SK-N-SH (cell line): ENCODE results near the gene GULP1. TPM values are rescaled to one million over a fixed set of nuclear protein-coding genes. Genes with fewer than 3 reads are reported as not detected.

Source experiments
- CTCF ChIA-PET: fragments of 300-600, 350-600 bp; formaldehyde crosslinking; extraction: SDS; loops from one replicate; lab custom pipeline; 2021; lab: Yijun Ruan, JAX
- POLR2A ChIA-PET: fragments of 350-600 bp; sonication (Branson Sonifier 250); formaldehyde crosslinking; extraction: SDS; loops from one replicate; lab custom pipeline; 2020; ENCODE audit warnings: antibody characterized with exemption, inconsistent platforms; lab: Yijun Ruan, JAX
- DNase-seq: peaks from one replicate; pipeline ENCODE4 v3.0.0; 2012
- H2AFZ ChIP-seq: fragments of 200-600 bp; sonication (generic); 2 replicates; pipeline ENCODE4 v1.8.1; 2016; ENCODE audit warnings: antibody characterized with exemption, mild to moderate bottlenecking, low read depth
- H3F3A ChIP-seq: fragments of 200-600 bp; sonication (generic); replicated peaks from 2 replicates; pipeline ENCODE3; 2016; ENCODE audit warnings: antibody characterized with exemption, mild to moderate bottlenecking; ENCODE audit not compliant: insufficient read depth
- H3K27ac ChIP-seq, 2 experiments: fragments of 200-500 bp in 1 of 2; fragments of 200-600 bp in 1 of 2; sonication (Bioruptor generic) in 1 of 2; sonication (generic), shearing (Covaris generic) in 1 of 2; 2 replicates each; pipeline versions ENCODE4 v1.5.1 to v1.6.1; 2014 to 2016; ENCODE audit warnings: low read depth in 2 of 2, inconsistent platforms in 1 of 2, low read length in 1 of 2, mild to moderate bottlenecking in 1 of 2, mixed read lengths in 1 of 2
- H3K27me3 ChIP-seq: fragments of 200-600 bp; sonication (generic), shearing (Covaris generic); 2 replicates; pipeline ENCODE4 v1.6.1; 2016; ENCODE audit warnings: mixed run types; ENCODE audit not compliant: insufficient read depth
- H3K36me3 ChIP-seq, 2 experiments: fragments of 200-500 bp in 1 of 2; fragments of 200-600 bp in 1 of 2; sonication (Bioruptor generic) in 1 of 2; sonication (generic) in 1 of 2; replicated peaks in 1 of 2; 2 replicates each; pipeline versions ENCODE3 to v1.5.1; 2014 to 2016; ENCODE audit warnings: low read length in 1 of 2, mild to moderate bottlenecking in 1 of 2; ENCODE audit not compliant: insufficient read depth in 2 of 2, control insufficient read depth in 1 of 2
- H3K4me1 ChIP-seq, 2 experiments: fragments of 200-500 bp in 1 of 2; fragments of 200-600 bp in 1 of 2; sonication (Bioruptor generic) in 1 of 2; sonication (generic), shearing (Covaris generic) in 1 of 2; 2 replicates each; pipeline versions ENCODE4 v1.5.1 to v1.6.1; 2014 to 2016; ENCODE audit warnings: low read depth in 1 of 2, low read length in 1 of 2, mixed run types in 1 of 2; ENCODE audit not compliant: insufficient read depth in 2 of 2, control insufficient read depth in 1 of 2
- H3K4me2 ChIP-seq: fragments of 200-600 bp; sonication (generic), shearing (Covaris generic); 2 replicates; pipeline ENCODE4 v1.6.1; 2017; ENCODE audit warnings: mixed run types
- H3K4me3 ChIP-seq, 2 experiments: fragments of 200-500 bp in 1 of 2; fragments of 200-600 bp in 1 of 2; sonication (Bioruptor generic) in 1 of 2; sonication (generic), shearing (Covaris generic) in 1 of 2; 2 replicates each; pipeline versions ENCODE4 v1.5.1 to v1.8.1; 2014 to 2016; ENCODE audit warnings: low read depth in 2 of 2, inconsistent platforms in 1 of 2, low read length in 1 of 2, mild to moderate bottlenecking in 1 of 2, mixed read lengths in 1 of 2, moderate library complexity in 1 of 2
- H3K79me2 ChIP-seq: fragments of 200-600 bp; sonication (generic); 2 replicates; pipeline ENCODE4 v1.8.1; 2017; ENCODE audit warnings: mild to moderate bottlenecking; ENCODE audit not compliant: insufficient read depth
- H3K9ac ChIP-seq: fragments of 200-600 bp; sonication (generic); 2 replicates; pipeline ENCODE4 v1.6.1; 2017; ENCODE audit warnings: mixed run types
- H3K9me2 ChIP-seq: fragments of 200-600 bp; sonication (generic); 2 replicates; pipeline ENCODE4 v1.6.1; 2017; ENCODE audit warnings: mixed run types
- H3K9me3 ChIP-seq: fragments of 200-600 bp; sonication (generic); 2 replicates; pipeline ENCODE4 v1.6.1; 2017; ENCODE audit warnings: mixed run types, mild to moderate bottlenecking, moderate library complexity
- H4K20me1 ChIP-seq: fragments of 200-600 bp; sonication (generic); 2 replicates; pipeline ENCODE4 v1.6.1; 2017; ENCODE audit warnings: mild to moderate bottlenecking, mixed run types; ENCODE audit not compliant: insufficient read depth
- CHD2 ChIP-seq: fragments of 150-350 bp; IDR thresholded peaks from 2 replicates; pipeline ENCODE4 v1.6.1; 2018; ENCODE audit warnings: low read length; ENCODE audit not compliant: partially characterized antibody
- ELF1 ChIP-seq: IDR thresholded peaks from 2 replicates; pipeline ENCODE4 v1.4.0; 2012
- EZH2phosphoT487 ChIP-seq: fragments of 200-600 bp; sonication (generic); IDR thresholded peaks from 2 replicates; pipeline ENCODE4 v1.6.1; 2017; ENCODE audit warnings: low read depth, mixed run types, mild to moderate bottlenecking, antibody characterized with exemption, moderate library complexity, borderline replicate concordance
- FOXJ3 ChIP-seq: sonication (generic); formaldehyde crosslinking; IDR thresholded peaks from 2 replicates; pipeline ENCODE4 v1.5.1; 2020; ENCODE audit warnings: mild to moderate bottlenecking, missing genetic modification reagents
- GABPA ChIP-seq: IDR thresholded peaks from 2 replicates; pipeline ENCODE4 v1.4.0; 2012; ENCODE audit warnings: low read depth, mild to moderate bottlenecking
- JUND ChIP-seq: IDR thresholded peaks from 2 replicates; pipeline ENCODE4 v1.4.0; 2012
- MEF2A ChIP-seq: IDR thresholded peaks from 2 replicates; pipeline ENCODE4 v1.4.0; 2012; ENCODE audit warnings: low read depth, borderline replicate concordance
- MXI1 ChIP-seq: IDR thresholded peaks from 2 replicates; pipeline ENCODE4 v1.6.1; 2012; ENCODE audit warnings: mild to moderate bottlenecking, low read depth, low read length, improper control_type of control experiment
- NFIC ChIP-seq: IDR thresholded peaks from 2 replicates; pipeline ENCODE4 v1.4.0; 2012; ENCODE audit warnings: borderline replicate concordance
- NRF1 ChIP-seq: IDR thresholded peaks from 2 replicates; pipeline ENCODE4 v1.6.1; 2012; ENCODE audit warnings: low read depth, mild to moderate bottlenecking, low read length
- POLR2AphosphoS5 ChIP-seq: IDR thresholded peaks from 2 replicates; pipeline ENCODE4 v1.6.1; 2012; ENCODE audit warnings: low read depth, low read length
- RAD21 ChIP-seq: IDR thresholded peaks from 2 replicates; pipeline ENCODE4 v1.6.1; 2012; ENCODE audit warnings: mild to moderate bottlenecking, low read length
- RCOR1 ChIP-seq: fragments of 150-350 bp; IDR thresholded peaks from 2 replicates; pipeline ENCODE4 v1.6.1; 2017; ENCODE audit warnings: antibody characterized with exemption, low read length
- RFX5 ChIP-seq: IDR thresholded peaks from 2 replicates; pipeline ENCODE4 v1.6.1; 2012; ENCODE audit warnings: mild to moderate bottlenecking, improper control_type of control experiment, low read length
- RXRA ChIP-seq: IDR thresholded peaks from 2 replicates; pipeline ENCODE4 v1.4.0; 2012; ENCODE audit warnings: low read depth, mild to moderate bottlenecking, borderline replicate concordance
- TAF1 ChIP-seq: IDR thresholded peaks from 2 replicates; pipeline ENCODE4 v1.6.1; 2012; ENCODE audit warnings: low read depth, mild to moderate bottlenecking, low read length, moderate library complexity, borderline replicate concordance
- TCF12 ChIP-seq: IDR thresholded peaks from 2 replicates; pipeline ENCODE4 v1.4.0; 2012
- TEAD4 ChIP-seq: IDR thresholded peaks from 2 replicates; pipeline ENCODE4 v1.4.0; 2012; ENCODE audit warnings: mild to moderate bottlenecking, borderline replicate concordance; ENCODE audit not compliant: insufficient read depth
- WGBS: methylation state at CpG from one replicate; pipeline ENCODE4 v1.1.6; 2017; ENCODE audit warnings: low lambda C conversion rate; 5-methylcytosine and 5-hydroxymethylcytosine counted together
- polyA plus RNA-seq, 3 experiments: library from polyadenylated mRNA; depleted of rRNA; stranded (reverse); fragments of >200 nt; gene quantifications; 2 replicates each; pipeline ENCODE4 v1.2.3, GENCODE V29; 2012
- TF ChIP-seq, protein P1 (sequence below): fragments of 200-600 bp; sonication (generic); IDR thresholded peaks from 2 replicates; pipeline ENCODE4 v1.6.1; 2017; ENCODE audit warnings: antibody characterized with exemption, mild to moderate bottlenecking, moderate library complexity
- TF ChIP-seq, protein P2 (sequence below): IDR thresholded peaks from 2 replicates; pipeline ENCODE4 v1.4.0; 2012; ENCODE audit warnings: low read depth, borderline replicate concordance
- TF ChIP-seq, protein P3 (sequence below): fragments of 150-350 bp; IDR thresholded peaks from 2 replicates; pipeline ENCODE4 v1.6.1; 2017; ENCODE audit warnings: antibody characterized with exemption, low read length, low read depth, borderline replicate concordance

Gene GULP1
- polyA plus RNA-seq, 1 of the 3 experiments (the other 2 are of a cell fraction): 33.8 TPM

DNA sequence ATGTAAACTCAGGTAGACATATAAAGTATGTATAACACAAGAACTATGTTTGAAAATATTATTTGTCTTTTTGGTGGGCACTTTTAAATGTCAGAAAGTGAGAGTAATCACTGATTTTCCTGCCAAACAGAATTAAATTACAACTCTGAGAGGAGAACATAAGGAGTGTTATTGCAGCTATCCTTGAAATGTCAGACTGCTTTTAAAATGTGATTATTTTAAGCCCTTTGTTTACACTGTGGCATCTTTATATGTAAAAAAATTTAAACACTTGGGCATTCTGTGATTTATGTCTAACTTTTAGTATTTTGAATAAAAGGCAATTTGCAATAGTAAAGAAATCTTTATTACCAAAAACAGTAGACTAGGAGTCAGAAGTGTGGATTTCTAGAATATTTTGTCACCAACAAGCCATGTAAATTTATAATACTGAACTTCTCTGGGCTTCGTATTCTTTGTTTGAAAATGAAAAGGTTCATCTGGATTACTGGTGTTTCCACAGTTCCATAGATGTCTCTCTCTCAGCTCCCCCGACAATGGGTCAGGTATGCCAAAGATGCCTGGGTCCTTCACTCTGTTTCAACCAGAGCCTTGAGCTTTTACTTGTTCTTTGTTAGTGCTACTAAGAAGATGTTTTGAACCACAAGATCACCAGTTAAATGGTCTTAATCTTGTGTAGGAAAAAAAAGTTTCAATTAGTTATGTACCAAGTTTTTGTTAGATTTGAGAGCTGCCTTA lies 38.8 kb downstream of the GULP1 start:
- H3K79me2 ChIP-seq: peaks cover 80% of the 10 kb centered on the region

DNA sequence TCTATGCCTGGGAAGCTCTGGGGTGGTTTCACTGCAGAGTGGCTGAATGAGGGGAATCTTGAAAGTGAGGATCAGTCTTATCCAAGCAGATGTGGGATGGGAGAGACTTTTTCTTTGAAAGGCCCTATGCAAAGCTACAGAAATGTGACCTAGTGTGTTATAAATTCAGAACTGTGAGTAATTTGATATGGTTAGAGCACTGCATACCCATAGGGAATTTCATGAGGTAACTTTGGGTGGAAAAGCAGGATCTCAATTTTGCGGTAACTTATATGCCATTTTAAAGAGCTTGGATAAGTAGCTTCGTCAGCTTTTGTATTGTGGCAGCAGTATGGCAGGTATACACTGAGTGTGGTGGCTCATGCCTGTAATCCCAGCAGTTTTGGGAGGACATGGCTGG lies 40.9 kb downstream of the GULP1 start:
- POLR2A ChIA-PET: no interaction called here
- DNase-seq: no peak
- Histone ChIP-seq H3K9me3 (no peaks in the 10 kb centered on the region), H3K79me2 (peaks cover 72% of the 10 kb centered on the region)
- TF ChIP-seq NRF1: no peak
- no peak for TF ChIP-seq TAF1
- TF ChIP-seq ELF1: no peak
- no peak for TF ChIP-seq RCOR1
- TF ChIP-seq TCF12: no peak
- no peak for TF ChIP-seq MEF2A
- TF ChIP-seq TEAD4: no peak
- TF ChIP-seq, protein P1, sequence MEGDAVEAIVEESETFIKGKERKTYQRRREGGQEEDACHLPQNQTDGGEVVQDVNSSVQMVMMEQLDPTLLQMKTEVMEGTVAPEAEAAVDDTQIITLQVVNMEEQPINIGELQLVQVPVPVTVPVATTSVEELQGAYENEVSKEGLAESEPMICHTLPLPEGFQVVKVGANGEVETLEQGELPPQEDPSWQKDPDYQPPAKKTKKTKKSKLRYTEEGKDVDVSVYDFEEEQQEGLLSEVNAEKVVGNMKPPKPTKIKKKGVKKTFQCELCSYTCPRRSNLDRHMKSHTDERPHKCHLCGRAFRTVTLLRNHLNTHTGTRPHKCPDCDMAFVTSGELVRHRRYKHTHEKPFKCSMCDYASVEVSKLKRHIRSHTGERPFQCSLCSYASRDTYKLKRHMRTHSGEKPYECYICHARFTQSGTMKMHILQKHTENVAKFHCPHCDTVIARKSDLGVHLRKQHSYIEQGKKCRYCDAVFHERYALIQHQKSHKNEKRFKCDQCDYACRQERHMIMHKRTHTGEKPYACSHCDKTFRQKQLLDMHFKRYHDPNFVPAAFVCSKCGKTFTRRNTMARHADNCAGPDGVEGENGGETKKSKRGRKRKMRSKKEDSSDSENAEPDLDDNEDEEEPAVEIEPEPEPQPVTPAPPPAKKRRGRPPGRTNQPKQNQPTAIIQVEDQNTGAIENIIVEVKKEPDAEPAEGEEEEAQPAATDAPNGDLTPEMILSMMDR: no peak
- TF ChIP-seq, protein P2, sequence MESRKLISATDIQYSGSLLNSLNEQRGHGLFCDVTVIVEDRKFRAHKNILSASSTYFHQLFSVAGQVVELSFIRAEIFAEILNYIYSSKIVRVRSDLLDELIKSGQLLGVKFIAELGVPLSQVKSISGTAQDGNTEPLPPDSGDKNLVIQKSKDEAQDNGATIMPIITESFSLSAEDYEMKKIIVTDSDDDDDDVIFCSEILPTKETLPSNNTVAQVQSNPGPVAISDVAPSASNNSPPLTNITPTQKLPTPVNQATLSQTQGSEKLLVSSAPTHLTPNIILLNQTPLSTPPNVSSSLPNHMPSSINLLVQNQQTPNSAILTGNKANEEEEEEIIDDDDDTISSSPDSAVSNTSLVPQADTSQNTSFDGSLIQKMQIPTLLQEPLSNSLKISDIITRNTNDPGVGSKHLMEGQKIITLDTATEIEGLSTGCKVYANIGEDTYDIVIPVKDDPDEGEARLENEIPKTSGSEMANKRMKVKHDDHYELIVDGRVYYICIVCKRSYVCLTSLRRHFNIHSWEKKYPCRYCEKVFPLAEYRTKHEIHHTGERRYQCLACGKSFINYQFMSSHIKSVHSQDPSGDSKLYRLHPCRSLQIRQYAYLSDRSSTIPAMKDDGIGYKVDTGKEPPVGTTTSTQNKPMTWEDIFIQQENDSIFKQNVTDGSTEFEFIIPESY: no peak
- TF ChIP-seq GABPA: no peak
- TF ChIP-seq MXI1: no peak
- TF ChIP-seq NFIC: no peak
- no peak for TF ChIP-seq RXRA
- TF ChIP-seq POLR2AphosphoS5: no peak
- no peak for TF ChIP-seq RFX5
- no peak for TF ChIP-seq JUND
- no peak for TF ChIP-seq CHD2
- no peak for TF ChIP-seq EZH2phosphoT487
- TF ChIP-seq, all 33 proteins: peak for 0
- H3K4me3 ChIP-seq: no peak overlapping the region
- no peaks in the 10 kb centered on the region for H3F3A ChIP-seq
- no peak overlapping the region for H2AFZ ChIP-seq
- 94% methylated on average over 2 of the region's 2 CpGs for WGBS
- H4K20me1 ChIP-seq: no peaks in the 10 kb centered on the region
- no peaks in the 10 kb centered on the region for H3K9me2 ChIP-seq
- peaks cover 0 to 6% of the 10 kb centered on the region in 2 experiments for H3K36me3 ChIP-seq
- H3K4me2 ChIP-seq: no peak overlapping the region
- H3K27me3 ChIP-seq: no peaks in the 10 kb centered on the region
- CTCF ChIA-PET: interaction anchor here (2.2 kb wide), 1 partner anchor 41 kb away, joined by 5 read pairs; the partner anchor contains the start of gene GULP1
- no peak overlapping the region for H3K9ac ChIP-seq
- H3K27ac ChIP-seq: no peak overlapping the region
- peaks cover 0 to 14% of the 10 kb centered on the region in 2 experiments; a peak in 2 of 4 replicates for H3K4me1 ChIP-seq

More for the DNA sequence above, 38.8 kb downstream of the GULP1 start:
- CTCF ChIA-PET: interaction anchor here (1.1 to 2.3 kb wide), 2 partner anchors 39 to 72 kb away, joined by 3 to 6 read pairs; partner anchors contain the start of gene GULP1
- Histone ChIP-seq H4K20me1 (no peaks in the 10 kb centered on the region), H3K9ac (no peak overlapping the region), H3K9me2 (no peaks in the 10 kb centered on the region), H3K27me3 (no peaks in the 10 kb centered on the region), H3K4me1 (peaks cover 4 to 32% of the 10 kb centered on the region in 2 experiments; a peak in 3 of 4 replicates), H3K27ac (no peak overlapping the region; a peak in 1 of 4 replicates), H3K4me3 (no peak overlapping the region), H3K9me3 (no peaks in the 10 kb centered on the region), H3F3A (no peaks in the 10 kb centered on the region), H3K36me3 (peaks cover 0 to 6% of the 10 kb centered on the region in 2 experiments), H3K4me2 (no peak overlapping the region), H2AFZ (no peak overlapping the region)
- POLR2A ChIA-PET: no interaction called here
- TF ChIP-seq RCOR1 (no peak), POLR2AphosphoS5 (no peak), TAF1 (no peak), MXI1 (no peak), FOXJ3 (CRISPR knock-in tag) (no peak), RAD21 (no peak)
- TF ChIP-seq, protein P3, sequence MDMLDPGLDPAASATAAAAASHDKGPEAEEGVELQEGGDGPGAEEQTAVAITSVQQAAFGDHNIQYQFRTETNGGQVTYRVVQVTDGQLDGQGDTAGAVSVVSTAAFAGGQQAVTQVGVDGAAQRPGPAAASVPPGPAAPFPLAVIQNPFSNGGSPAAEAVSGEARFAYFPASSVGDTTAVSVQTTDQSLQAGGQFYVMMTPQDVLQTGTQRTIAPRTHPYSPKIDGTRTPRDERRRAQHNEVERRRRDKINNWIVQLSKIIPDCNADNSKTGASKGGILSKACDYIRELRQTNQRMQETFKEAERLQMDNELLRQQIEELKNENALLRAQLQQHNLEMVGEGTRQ: no peak
- WGBS: 93% methylated on average over 2 of the region's 2 CpGs
- DNase-seq: no peak
